K562 (cell line): ENCODE data around the gene PPIH. TPM values are rescaled to one million over a fixed set of nuclear protein-coding genes. Genes with fewer than 3 reads are reported as not detected.

Experiments used
- BACH1 ChIP-seq: fragments of 200-800 bp; sonication (Bioruptor generic); IDR thresholded peaks from 2 replicates; pipeline ENCODE4 v1.6.1; 2016; ENCODE audit warnings: missing genetic modification characterization, missing compliant biosample characterization
- BHLHE40 ChIP-seq: IDR thresholded peaks from 2 replicates; pipeline ENCODE4 v1.6.1; 2011; ENCODE audit warnings: low read length, improper control_type of control experiment
- BRD4 ChIP-seq: fragments of 200-600 bp; sonication (generic); IDR thresholded peaks from 2 replicates; pipeline ENCODE4 v1.6.1; 2017; ENCODE audit warnings: inconsistent platforms
- CCAR2 ChIP-seq: fragments of 200-400 bp; formaldehyde crosslinking; IDR thresholded peaks from 2 replicates; pipeline ENCODE4 v1.6.1; 2017; ENCODE audit warnings: mild to moderate bottlenecking, low read depth, low read length
- COPS2 ChIP-seq: fragments of 450-650 bp; conservative IDR thresholded peaks from 2 replicates; pipeline ENCODE4 v1.6.1; 2016; ENCODE audit warnings: mild to moderate bottlenecking, moderate library complexity
- DDX20 ChIP-seq: fragments of 450-650 bp; IDR thresholded peaks from 2 replicates; pipeline ENCODE4 v1.6.1; 2016; ENCODE audit warnings: missing genetic modification characterization, low read depth, mild to moderate bottlenecking, missing compliant biosample characterization, moderate library complexity
- DPF2 ChIP-seq: fragments of 450-650 bp; IDR thresholded peaks from 2 replicates; pipeline ENCODE4 v1.6.1; 2016
- FOSL1 ChIP-seq: fragments of 200-800 bp; sonication (Bioruptor generic); conservative IDR thresholded peaks from 2 replicates; pipeline ENCODE4 v1.6.1; 2016; ENCODE audit warnings: missing genetic modification characterization, missing compliant biosample characterization
- GATA2 ChIP-seq: sonication (generic); formaldehyde crosslinking; IDR thresholded peaks from 2 replicates; pipeline ENCODE4 v1.4.0; 2020; ENCODE audit warnings: mild to moderate bottlenecking, missing genetic modification reagents
- HMGN3 ChIP-seq: IDR thresholded peaks from 2 replicates; pipeline ENCODE4 v1.6.1; 2011; ENCODE audit warnings: borderline replicate concordance, low read depth, mild to moderate bottlenecking, mixed read lengths, low read length; ENCODE audit not compliant: insufficient read length; ENCODE audit errors: extremely low read depth
- KDM1A ChIP-seq, 2 experiments: fragments of 450-650 bp; IDR thresholded peaks; 2 replicates each; pipeline ENCODE4 v1.6.1; 2016; ENCODE audit warnings: mild to moderate bottlenecking in 2 of 2
- LARP7 ChIP-seq: fragments of 450-650 bp; IDR thresholded peaks from 2 replicates; pipeline ENCODE4 v1.6.1; 2016
- MCM7 ChIP-seq, 2 experiments: fragments of 450-650 bp; IDR thresholded peaks; 2 replicates each; pipeline ENCODE4 v1.6.1; 2016 to 2018
- NFE2 ChIP-seq: IDR thresholded peaks from 2 replicates; pipeline ENCODE4 v1.6.1; 2014; ENCODE audit warnings: antibody characterized with exemption, low read depth
- NR4A1 ChIP-seq, 2 experiments: fragments of 250-450 bp in 1 of 2; fragments of 450-650 bp in 1 of 2; sonication (Bioruptor Pico) in 1 of 2; IDR thresholded peaks; 2 replicates each; pipeline versions ENCODE4 v1.4.0 to v1.6.1; 2016 to 2020; ENCODE audit warnings: mild to moderate bottlenecking in 2 of 2, missing compliant biosample characterization in 1 of 2, missing genetic modification characterization in 1 of 2, moderate library complexity in 1 of 2
- PHB ChIP-seq: fragments of 250-450 bp; sonication (Bioruptor Pico); IDR thresholded peaks from 2 replicates; pipeline ENCODE4 v1.5.0; 2021
- POLR2A ChIP-seq: fragments of 450-650 bp; conservative IDR thresholded peaks from 2 replicates; pipeline ENCODE4 v1.6.1; 2016
- PRMT5 ChIP-seq: sonication (generic); formaldehyde crosslinking; IDR thresholded peaks from 2 replicates; pipeline ENCODE4 v1.5.0; 2020; ENCODE audit warnings: missing genetic modification reagents
- RFX1 ChIP-seq: fragments of 450-650 bp; IDR thresholded peaks from 2 replicates; pipeline ENCODE4 v1.6.1; 2016; ENCODE audit warnings: mild to moderate bottlenecking, moderate library complexity
- SIN3B ChIP-seq: fragments of 450-650 bp; IDR thresholded peaks from 2 replicates; pipeline ENCODE4 v1.6.1; 2017; ENCODE audit warnings: low read depth, mild to moderate bottlenecking, moderate library complexity
- SMARCE1 ChIP-seq: fragments of 450-650 bp; IDR thresholded peaks from 2 replicates; pipeline ENCODE4 v1.7.1; 2016; ENCODE audit warnings: mild to moderate bottlenecking
- TGIF2 ChIP-seq: sonication (generic); formaldehyde crosslinking; IDR thresholded peaks from 2 replicates; pipeline ENCODE4 v1.8.1; 2022; ENCODE audit warnings: mild to moderate bottlenecking, missing genetic modification reagents, moderate library complexity
- TRIM28 ChIP-seq: fragments of 450-650 bp; IDR thresholded peaks from 2 replicates; pipeline ENCODE4 v1.6.1; 2017
- ZFP30 ChIP-seq: fragments of 250-450 bp; sonication (Bioruptor Pico); IDR thresholded peaks from 2 replicates; pipeline ENCODE4 v1.8.0; 2022; ENCODE audit warnings: moderate library complexity, mild to moderate bottlenecking, inconsistent platforms, borderline replicate concordance
- ZNF444 ChIP-seq: fragments of 250-450 bp; sonication (Bioruptor Pico); IDR thresholded peaks from 2 replicates; pipeline ENCODE4 v1.4.0; 2020; ENCODE audit warnings: mild to moderate bottlenecking, moderate library complexity
- ZNF668 ChIP-seq: fragments of 250-450 bp; sonication (Bioruptor Pico); IDR thresholded peaks from 2 replicates; pipeline ENCODE4 v1.8.0; 2022; ENCODE audit warnings: mild to moderate bottlenecking, inconsistent platforms
- polyA plus RNA-seq, 8 experiments: library from polyadenylated mRNA; depleted of rRNA in 4 of 8; stranded (reverse) in 5 of 8; unstranded in 3 of 8; fragments of >200 nt; fragmentation: Nextera tagmentation in 2 of 8; fragmentation: Illumina TruSeq in 1 of 8; extraction: Ambion mirVana in 2 of 8; extraction: Trizol in 1 of 8; gene quantifications; 2 replicates each; pipeline versions ENCODE4 v1.2.1 to v1.2.3, GENCODE V29; 2011 to 2014; ENCODE audit warnings: inconsistent platforms in 1 of 8, missing spikeins in 1 of 8
- total RNA-seq, 7 experiments: library from RNA; depleted of rRNA in 6 of 7; stranded (reverse); fragments of >200 nt in 6 of 7; fragmentation: Illumina TruSeq in 2 of 7; extraction: Trizol in 2 of 7; gene quantifications; 2 replicates each; pipeline versions ENCODE4 v1.2.1 to v1.2.3, GENCODE V29; 2011 to 2021; ENCODE audit warnings: low replicate concordance in 1 of 7
- TF ChIP-seq, protein P1 (sequence below): sonication (generic); formaldehyde crosslinking; IDR thresholded peaks from 2 replicates; pipeline ENCODE4 v1.8.0; 2022; ENCODE audit warnings: mild to moderate bottlenecking, missing genetic modification reagents
- TF ChIP-seq, protein P2 (sequence below): sonication (generic); formaldehyde crosslinking; IDR thresholded peaks from 2 replicates; pipeline ENCODE4 v1.8.0; 2022; ENCODE audit warnings: missing genetic modification reagents, mild to moderate bottlenecking, moderate library complexity, borderline replicate concordance
- TF ChIP-seq, protein P3 (sequence below): fragments of 250-450 bp; sonication (Bioruptor Pico); IDR thresholded peaks from 2 replicates; pipeline ENCODE4 v1.8.0; 2021; ENCODE audit warnings: borderline replicate concordance, mild to moderate bottlenecking, moderate library complexity; ENCODE audit not compliant: poor library complexity, severe bottlenecking
- TF ChIP-seq, protein P4 (sequence below): fragments of 250-450 bp; sonication (Bioruptor Pico); IDR thresholded peaks from 2 replicates; pipeline ENCODE4 v1.5.0; 2021

PPIH gene
- total and polyA plus RNA-seq, 9 of the 15 experiments (the other 6 are each of a cell fraction or from before 2014, with no cell fraction given) = 197 to 470 (median 277) TPM

DNA sequence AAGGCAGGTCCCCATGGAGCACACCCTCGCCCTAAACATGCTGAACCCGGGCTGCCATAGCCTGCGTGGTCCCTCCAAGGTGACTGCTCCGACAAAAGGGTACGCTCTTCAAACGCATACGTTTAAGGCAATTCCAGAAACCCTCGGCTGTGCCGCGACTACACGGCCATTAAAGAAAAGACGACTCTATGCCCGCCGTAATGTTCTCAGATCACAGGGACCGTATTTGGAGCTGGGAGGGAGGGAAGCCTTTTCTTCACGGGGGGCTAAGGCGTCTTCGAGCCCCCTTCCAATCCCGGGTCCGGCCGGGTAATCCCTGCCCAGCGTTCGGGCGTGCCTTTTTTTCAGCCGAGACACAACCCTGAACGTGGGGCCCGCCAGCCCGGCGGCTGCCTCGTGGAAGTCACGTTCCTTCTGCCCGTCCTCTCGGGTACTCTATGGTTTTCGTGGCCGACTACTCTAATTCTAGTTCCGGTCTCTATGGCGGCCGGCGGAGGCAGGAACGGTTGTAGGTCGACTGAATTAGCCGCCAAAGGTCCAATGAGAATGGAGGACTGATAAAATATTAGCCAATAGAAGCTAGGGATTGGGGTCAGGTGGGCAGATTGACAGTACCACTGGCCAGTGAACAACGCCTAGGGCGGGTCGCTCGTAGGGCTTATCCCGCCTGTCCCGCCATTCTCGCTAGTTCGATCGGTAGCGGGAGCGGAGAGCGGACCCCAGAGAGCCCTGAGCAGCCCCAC lies 23.7 kb downstream of the PPIH start, which contains the start of gene YBX1 (continued):
- no peak for TF ChIP-seq TRIM28
- TF ChIP-seq TGIF2 = no peak
- TF ChIP-seq CCAR2 = no peak
- TF ChIP-seq BRD4 = no peak
- no peak for TF ChIP-seq NFE2
- no peak for TF ChIP-seq HMGN3
- TF ChIP-seq, protein P1, sequence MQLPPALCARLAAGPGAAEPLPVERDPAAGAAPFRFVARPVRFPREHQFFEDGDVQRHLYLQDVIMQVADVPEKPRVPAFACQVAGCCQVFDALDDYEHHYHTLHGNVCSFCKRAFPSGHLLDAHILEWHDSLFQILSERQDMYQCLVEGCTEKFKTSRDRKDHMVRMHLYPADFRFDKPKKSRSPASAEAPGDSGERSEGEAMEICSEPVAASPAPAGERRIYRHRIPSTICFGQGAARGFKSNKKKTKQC (CRISPR knock-in tag) = peak; percentile 94; the same call in 1 of the 2 replicates
- TF ChIP-seq MCM7 (IDR thresholded peaks at IDR 0.05) = no peak
- peak; percentile 98 for TF ChIP-seq POLR2A
- TF ChIP-seq SIN3B = no peak
- TF ChIP-seq RFX1 = peak; percentile 25; the same call in 1 of the 2 replicates
- 0 out of 2 replicates have a peak, but pooled peaks have one; percentile 29 for TF ChIP-seq DPF2
- no peak for TF ChIP-seq ZNF668 (CRISPR knock-in tag)
- TF ChIP-seq, protein P2, sequence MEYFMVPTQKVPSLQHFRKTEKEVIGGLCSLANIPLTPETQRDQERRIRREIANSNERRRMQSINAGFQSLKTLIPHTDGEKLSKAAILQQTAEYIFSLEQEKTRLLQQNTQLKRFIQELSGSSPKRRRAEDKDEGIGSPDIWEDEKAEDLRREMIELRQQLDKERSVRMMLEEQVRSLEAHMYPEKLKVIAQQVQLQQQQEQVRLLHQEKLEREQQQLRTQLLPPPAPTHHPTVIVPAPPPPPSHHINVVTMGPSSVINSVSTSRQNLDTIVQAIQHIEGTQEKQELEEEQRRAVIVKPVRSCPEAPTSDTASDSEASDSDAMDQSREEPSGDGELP = peak; percentile 80; the same call in 1 of the 2 replicates
- TF ChIP-seq, protein P3, sequence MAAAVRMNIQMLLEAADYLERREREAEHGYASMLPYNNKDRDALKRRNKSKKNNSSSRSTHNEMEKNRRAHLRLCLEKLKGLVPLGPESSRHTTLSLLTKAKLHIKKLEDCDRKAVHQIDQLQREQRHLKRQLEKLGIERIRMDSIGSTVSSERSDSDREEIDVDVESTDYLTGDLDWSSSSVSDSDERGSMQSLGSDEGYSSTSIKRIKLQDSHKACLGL (CRISPR knock-in tag) = peak; percentile 72
- TF ChIP-seq ZNF444 (CRISPR knock-in tag) = no peak
- TF ChIP-seq PRMT5 (CRISPR knock-in tag) = no peak
- TF ChIP-seq PHB (CRISPR knock-in tag) = no peak
- no peak for TF ChIP-seq COPS2
- TF ChIP-seq BACH1 (tag) = no peak
- TF ChIP-seq SMARCE1 = no peak
- TF ChIP-seq DDX20 (tag) = no peak
- TF ChIP-seq, protein P4, sequence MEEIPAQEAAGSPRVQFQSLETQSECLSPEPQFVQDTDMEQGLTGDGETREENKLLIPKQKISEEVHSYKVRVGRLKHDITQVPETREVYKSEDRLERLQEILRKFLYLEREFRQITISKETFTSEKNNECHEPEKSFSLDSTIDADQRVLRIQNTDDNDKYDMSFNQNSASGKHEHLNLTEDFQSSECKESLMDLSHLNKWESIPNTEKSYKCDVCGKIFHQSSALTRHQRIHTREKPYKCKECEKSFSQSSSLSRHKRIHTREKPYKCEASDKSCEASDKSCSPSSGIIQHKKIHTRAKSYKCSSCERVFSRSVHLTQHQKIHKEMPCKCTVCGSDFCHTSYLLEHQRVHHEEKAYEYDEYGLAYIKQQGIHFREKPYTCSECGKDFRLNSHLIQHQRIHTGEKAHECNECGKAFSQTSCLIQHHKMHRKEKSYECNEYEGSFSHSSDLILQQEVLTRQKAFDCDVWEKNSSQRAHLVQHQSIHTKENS = no peak
- TF ChIP-seq GATA2 = no peak
- TF ChIP-seq NR4A1 (CRISPR knock-in tag; IDR thresholded peaks at IDR 0.05) = no peak
- no peak for TF ChIP-seq NR4A1 (tag; IDR thresholded peaks at IDR 0.05)
- TF ChIP-seq ZFP30 = no peak
- TF ChIP-seq BHLHE40 = peak; percentile 97
- 0 out of 2 replicates have a peak, but pooled peaks have one; percentile 27 for TF ChIP-seq FOSL1 (tag)
- no peak for TF ChIP-seq KDM1A (IDR thresholded peaks at IDR 0.05)
- TF ChIP-seq LARP7 = no peak
